Cardiac fibroblast (primary cell): ENCODE results near the gene OAT.

Experiments used
- DNase-seq, 2 donors: peaks; one replicate each; pipeline versions ENCODE4 v3.0.0 to v3.0.0-alpha.2; 2010; ENCODE audit warnings: low read depth in 2 of 2
- H3K4me3 ChIP-seq, 2 donors: replicated peaks in 1 of 2; 1 replicate in 1 of 2; 2 replicates in 1 of 2; pipeline ENCODE4 v1.5.1; 2011; ENCODE audit warnings: low read depth in 2 of 2, low read length in 2 of 2, mild to moderate bottlenecking in 2 of 2, moderate library complexity in 1 of 2
- CTCF ChIP-seq: IDR thresholded peaks from one replicate; pipeline ENCODE4 v1.5.1; 2011; ENCODE audit warnings: low read depth, mild to moderate bottlenecking, low read length, inconsistent platforms

Gene OAT

GRCh38 chr10:124384591-124385190 lies 34.0 kb downstream of the OAT start:
- no peak for DNase-seq
- no peak for TF ChIP-seq CTCF
- no peak overlapping the region for H3K4me3 ChIP-seq

- DNase-seq: peak; percentile 5 to 20
- no peak for TF ChIP-seq CTCF
- H3K4me3 ChIP-seq: no peak overlapping the region
These were observed 34.6 kb downstream of the OAT start for GRCh38 chr10:124384172-124384571.

GRCh38 chr10:124383496-124383895 lies 35.2 kb downstream of the OAT start:
- no peak for DNase-seq
- H3K4me3 ChIP-seq: no peak overlapping the region
- TF ChIP-seq CTCF: no peak

- TF ChIP-seq CTCF: no peak
- no peak overlapping the region for H3K4me3 ChIP-seq
- no peak for DNase-seq
These were observed 37.6 kb downstream of the OAT start for GRCh38 chr10:124381011-124381611.

GRCh38 chr10:124380256-124380995 lies 38.3 kb downstream of the OAT start:
- TF ChIP-seq CTCF: no peak
- no peak for DNase-seq
- no peak overlapping the region for H3K4me3 ChIP-seq

- no peak for TF ChIP-seq CTCF
- no peak for DNase-seq
- no peak overlapping the region for H3K4me3 ChIP-seq
These were observed 39.0 kb downstream of the OAT start for GRCh38 chr10:124379609-124380193.
